OCI-LY1 (cell line): ENCODE measurements around the gene LMF2.

Source experiments
- EZH2 ChIP-seq: fragments of 200-600 bp; sonication (generic), shearing (Covaris generic); IDR thresholded peaks from 2 replicates; pipeline ENCODE4 v1.8.0; 2017; ENCODE audit warnings: borderline replicate concordance, mixed run types, mild to moderate bottlenecking, antibody characterized with exemption, low read length, moderate library complexity, mixed read lengths
- TF ChIP-seq, protein P1 (sequence below): fragments of 200-600 bp; sonication (generic), shearing (Covaris generic); IDR thresholded peaks from 2 replicates; pipeline ENCODE4 v1.5.1; 2017; ENCODE audit warnings: mild to moderate bottlenecking, antibody characterized with exemption, low read length, moderate library complexity, mixed read lengths

DNA sequence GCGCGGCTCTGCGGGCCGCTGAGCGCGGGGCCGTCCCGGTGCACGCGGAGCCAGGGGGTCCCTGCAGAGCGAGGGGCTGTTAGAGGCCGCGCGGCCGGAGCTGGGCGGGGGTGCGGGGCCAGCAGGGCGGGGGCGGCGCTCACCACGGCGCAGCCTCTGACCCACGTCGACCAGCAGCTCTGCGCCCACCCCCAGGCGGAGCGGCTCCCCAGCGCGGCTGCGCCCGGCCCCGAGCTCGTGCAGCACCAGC lies 18.3 kb upstream of the LMF2 start:
- TF ChIP-seq, protein P1, sequence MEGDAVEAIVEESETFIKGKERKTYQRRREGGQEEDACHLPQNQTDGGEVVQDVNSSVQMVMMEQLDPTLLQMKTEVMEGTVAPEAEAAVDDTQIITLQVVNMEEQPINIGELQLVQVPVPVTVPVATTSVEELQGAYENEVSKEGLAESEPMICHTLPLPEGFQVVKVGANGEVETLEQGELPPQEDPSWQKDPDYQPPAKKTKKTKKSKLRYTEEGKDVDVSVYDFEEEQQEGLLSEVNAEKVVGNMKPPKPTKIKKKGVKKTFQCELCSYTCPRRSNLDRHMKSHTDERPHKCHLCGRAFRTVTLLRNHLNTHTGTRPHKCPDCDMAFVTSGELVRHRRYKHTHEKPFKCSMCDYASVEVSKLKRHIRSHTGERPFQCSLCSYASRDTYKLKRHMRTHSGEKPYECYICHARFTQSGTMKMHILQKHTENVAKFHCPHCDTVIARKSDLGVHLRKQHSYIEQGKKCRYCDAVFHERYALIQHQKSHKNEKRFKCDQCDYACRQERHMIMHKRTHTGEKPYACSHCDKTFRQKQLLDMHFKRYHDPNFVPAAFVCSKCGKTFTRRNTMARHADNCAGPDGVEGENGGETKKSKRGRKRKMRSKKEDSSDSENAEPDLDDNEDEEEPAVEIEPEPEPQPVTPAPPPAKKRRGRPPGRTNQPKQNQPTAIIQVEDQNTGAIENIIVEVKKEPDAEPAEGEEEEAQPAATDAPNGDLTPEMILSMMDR = no peak
- no peak for TF ChIP-seq EZH2
